Inferior parietal cortex (tissue), 1 donor: ENCODE measurements around the gene RMDN2.
"Not testable (repeated sequence)": the region's sequence is repeated elsewhere in the genome, so short reads cannot be mapped to it uniquely, and the experiment has no call there.

Source experiments
- DNase-seq: peaks from one replicate; pipeline ENCODE4 v3.0.0-alpha.2; 2016; ENCODE audit errors: extremely low spot score

Gene RMDN2

DNA sequence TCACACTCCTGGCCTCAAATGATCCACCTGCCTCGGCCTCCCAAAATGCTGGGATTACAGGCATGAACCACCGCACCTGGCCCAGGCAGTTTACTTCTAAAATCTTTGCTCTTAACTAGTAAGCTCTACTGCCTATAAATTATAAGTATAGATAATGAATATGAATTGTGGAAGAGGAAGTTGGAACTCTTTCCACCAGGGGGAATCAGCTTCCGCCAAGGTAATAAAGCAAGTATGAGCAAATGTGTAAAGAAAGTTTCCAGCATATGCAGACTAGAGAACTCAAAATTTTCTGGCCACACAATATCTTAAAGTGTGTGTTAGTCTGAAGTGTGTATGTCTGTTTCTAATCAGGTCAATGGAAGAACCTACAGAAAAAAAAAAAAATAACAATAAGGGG, 68.1 kb downstream of the RMDN2 start:
- no peak for DNase-seq

DNA sequence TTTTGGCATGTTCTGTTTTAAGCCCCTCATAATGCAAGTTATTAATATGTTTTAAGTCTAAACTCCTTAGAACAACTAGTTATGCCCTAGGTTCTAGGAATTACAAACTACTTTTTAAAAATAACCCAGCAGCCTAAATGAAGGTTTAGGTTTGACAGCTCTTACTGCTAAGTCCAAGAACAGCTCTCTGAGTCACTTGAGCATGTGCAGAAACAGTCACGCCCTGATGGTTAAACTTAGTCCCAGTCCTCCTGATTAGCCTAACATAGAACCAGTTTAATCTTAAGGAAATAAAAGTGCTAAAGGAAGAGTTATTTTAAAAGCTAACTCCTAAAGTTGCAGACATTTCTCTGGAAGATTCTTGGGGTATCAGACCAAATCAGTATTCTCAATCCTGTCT, 72.5 kb downstream of the RMDN2 start:
- no peak for DNase-seq

- no peak for DNase-seq
Observed at GRCh38 chr2:38000485-38001222, 75.6 kb downstream of the RMDN2 start.

DNA sequence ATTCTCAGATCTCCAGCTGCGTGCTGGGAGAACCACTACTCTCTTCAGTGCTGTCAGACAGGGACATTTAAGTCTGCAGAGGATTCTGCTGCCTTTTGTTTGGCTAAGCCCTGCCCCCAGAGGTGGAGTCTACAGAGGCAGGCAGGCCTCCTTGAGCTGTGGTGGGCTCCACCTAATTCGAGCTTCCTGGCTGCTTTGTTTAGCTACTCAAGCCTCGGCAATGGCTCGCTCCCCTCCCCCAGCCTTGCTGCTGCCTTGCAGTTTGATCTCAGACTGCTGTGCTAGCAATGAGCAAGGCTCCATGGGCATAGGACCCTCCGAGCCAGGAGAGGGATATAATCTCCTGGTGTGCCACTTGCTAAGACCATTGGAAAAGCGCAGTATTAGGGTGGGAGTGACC, 85.1 kb downstream of the RMDN2 start:
- DNase-seq, result not testable (repeated sequence)

DNA sequence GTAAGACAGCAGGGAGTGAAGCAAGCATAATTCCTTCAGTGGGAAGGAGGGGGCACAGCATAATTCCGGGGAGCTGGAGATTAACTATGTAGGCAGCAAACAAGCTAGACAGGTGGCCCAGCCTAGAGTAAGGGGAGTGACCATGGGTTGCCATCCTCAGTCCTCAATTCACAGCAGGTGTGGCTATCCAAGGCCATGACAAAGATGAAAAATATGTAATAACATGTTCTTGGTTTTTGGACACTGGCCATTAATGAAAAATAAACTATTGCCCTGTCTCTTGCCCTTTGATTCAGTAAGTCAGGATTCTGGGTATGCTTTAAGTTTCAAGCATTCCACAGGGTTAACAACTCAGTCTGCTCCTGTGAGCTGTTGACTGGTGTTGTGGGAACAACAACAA, 85.9 kb downstream of the RMDN2 start:
- no peak for DNase-seq

DNA sequence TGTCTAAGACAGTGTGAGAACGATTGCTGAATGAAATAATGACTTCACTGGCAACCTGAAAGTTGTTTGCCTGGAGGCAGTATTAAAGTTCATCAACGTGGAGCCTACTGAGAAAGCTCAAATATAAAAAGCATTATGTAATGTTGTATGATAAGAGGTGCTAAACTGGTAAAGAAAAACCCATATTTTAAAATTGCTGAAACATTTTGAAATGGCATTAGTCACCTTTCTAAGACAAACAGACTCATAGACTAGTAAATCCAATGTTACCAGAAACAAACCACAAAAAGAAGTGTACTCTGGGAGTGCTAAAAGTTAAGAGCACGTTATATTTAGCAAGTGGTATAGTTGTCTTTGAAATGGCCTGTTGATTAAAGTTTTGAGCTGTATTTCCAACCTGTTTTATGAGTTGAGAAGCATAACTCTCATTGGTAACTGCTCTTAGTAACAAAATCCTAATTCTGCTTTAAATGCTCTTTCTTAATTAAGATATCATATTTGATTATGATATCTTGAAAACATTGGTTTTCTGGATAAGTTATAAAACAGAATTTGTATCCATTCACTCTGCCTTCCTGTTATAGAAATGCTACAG, 88.2 kb downstream of the RMDN2 start:
- DNase-seq, result no peak

DNA sequence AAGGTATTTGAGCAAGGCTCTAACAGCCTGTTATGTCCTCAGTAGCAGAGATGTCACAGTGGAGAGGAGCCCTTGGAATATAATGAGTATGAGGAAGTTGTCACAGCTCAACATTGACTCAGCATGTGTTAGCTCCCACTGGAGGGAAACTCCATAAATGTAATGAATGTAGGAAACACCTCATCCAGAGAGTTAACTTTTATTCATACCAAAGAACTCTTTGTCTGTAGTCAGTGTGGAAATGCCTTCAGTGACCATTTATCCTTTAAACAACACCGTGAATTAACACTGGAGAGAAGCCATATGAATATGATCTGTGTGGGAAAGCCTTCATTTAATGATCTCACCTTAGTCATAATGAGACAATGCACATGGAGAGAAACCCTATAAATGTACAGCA, 91.1 kb downstream of the RMDN2 start:
- DNase-seq, result no peak

- DNase-seq, result no peak
Observed at GRCh38 chr2:38017836-38018235, 92.7 kb downstream of the RMDN2 start.

- DNase-seq, result not testable (repeated sequence)
Observed at GRCh38 chr2:38020359-38021069, 95.4 kb downstream of the RMDN2 start.

DNA sequence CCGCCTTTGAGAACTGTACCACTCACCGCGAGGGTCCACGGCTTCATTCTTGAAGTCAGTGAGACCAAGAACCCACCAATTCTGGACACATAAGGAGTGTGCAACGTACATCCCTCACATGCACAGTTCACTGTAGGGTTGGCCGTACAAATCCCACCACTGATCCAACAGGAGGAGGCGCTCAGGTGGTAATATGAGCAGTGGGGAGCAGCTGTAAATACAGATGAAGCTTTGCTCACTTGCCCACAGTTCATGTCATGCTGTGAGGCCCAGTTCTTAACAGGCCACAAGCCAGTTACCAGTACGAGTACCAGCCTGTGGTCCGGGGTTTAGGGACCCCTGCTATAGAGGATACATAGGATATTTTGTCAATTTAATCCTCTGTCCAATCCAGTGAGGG, 96.5 kb downstream of the RMDN2 start:
- no peak for DNase-seq

DNA sequence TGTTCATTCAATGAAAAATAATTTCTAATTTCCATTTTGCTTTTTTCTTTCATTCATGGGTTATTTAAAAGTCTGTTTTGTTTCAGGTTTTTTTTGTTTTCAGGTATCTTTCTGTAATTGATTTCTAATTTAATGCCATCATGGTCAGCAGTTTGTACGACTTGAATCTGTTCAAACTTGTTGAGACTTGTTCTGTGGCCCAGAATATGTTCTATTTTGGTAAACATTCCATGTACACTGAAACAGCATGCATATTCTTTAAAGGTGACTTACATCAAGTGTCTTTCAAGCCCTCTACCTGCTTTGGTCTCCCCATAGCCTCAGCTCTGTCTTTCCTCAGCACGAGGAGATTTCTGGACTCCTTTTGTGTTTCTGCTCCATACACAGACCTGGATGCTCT, 101.8 kb downstream of the RMDN2 start:
- no peak for DNase-seq

DNA sequence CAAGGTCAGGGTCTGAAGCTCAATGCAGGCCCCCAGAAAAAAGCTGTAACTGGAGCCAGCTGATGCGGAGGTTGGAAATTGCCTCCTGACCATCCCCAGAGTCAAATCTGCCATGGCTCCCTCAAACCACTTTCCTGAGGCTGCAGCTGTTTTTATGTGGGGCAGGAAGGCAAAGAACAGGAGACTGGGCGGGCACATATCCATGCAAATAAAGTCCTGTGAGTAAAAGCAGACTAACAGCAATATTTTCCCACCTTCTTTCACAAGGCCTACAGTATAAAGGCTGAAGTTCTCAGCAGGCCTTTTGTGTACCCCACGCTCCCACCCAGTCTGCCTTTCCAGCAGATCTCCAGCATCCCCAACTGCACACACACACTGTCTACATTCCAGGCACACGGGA, 103.7 kb downstream of the RMDN2 start:
- no peak for DNase-seq

DNA sequence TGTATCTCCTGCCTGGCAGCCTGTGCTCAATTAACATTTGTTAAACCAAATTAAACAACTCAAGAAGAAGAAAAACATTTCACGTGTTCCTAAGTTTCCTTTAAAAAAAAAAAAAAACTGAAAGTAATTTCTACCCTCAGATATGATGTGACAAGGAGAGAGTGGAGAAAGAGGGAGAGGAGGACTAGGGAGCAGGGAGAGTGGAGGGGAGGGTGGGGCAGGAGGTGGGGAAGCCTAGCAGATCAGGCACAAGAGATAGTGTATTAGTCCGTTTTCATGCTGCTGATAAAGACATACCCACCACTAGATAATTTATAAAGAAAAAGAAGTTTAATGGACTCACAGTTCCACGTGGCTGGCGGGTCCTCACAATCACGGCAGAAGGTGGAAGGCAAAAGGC, 104.4 kb downstream of the RMDN2 start:
- DNase-seq, result no peak

GRCh38 chr2:38030635-38031355, 105.7 kb downstream of the RMDN2 start:
- DNase-seq, result no peak

- DNase-seq, result no peak
Observed at GRCh38 chr2:38032946-38033345, 107.9 kb downstream of the RMDN2 start.

DNA sequence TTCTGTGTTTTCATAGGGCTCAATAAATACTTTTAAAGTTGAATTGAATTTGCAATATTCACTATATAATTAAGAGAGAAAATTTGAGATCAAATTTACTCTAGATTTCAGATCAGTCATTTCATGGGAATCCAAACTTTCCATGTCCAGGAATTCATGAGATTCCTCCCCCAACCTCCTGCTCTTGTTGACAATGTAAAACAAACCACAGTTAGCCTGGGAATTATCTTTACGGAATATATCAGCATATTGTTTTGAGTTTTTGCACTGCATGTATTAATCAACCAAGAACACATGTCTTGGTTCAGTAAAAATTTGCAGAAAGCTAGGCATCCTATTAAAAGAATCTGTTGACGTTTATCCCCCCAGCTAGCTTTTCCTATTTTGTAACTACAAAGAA, 108.6 kb downstream of the RMDN2 start:
- DNase-seq, result no peak

GRCh38 chr2:38035968-38036367, 110.9 kb downstream of the RMDN2 start:
- no peak for DNase-seq

DNA sequence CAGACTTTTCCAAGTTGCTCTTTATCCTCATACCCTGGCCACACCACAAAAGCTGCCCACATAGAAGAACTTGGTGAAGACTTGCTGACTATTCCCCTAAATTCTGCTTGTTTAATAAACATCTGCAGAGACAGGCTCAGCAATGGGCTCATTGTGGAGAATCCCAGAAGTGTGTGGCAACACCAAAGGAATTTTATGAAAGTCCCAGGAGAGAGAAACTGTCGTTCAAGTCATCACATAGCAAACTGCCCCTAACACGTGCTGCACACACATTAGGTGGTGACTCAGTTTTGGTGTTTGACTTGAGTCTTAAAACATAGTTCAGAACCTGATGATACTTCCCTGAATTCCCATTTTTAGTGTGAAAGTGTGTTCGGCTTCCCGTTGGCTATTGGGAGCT, 112.2 kb downstream of the RMDN2 start:
- DNase-seq, result no peak

- peak; percentile 46 for DNase-seq
Observed at GRCh38 chr2:38037757-38038621, 112.9 kb downstream of the RMDN2 start.

DNA sequence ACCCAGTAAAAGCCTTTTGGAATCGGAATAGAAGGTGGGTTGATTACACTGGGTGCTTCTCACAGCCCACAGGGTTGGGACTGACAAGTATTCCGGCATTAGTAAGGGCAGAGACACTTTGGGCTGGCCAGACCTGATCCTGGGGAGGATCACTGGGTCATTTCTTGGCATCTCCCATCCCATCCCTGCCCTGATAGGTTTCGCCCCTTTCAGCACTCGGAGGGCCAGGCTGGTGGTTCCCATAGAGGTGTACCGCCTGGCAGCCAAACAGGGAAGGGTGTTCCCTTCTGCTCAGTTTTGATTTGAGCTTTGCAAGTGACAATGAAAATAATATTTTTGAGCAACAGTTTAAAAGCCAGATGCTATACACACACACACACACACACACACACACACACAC, 113.6 kb downstream of the RMDN2 start:
- no peak for DNase-seq

DNA sequence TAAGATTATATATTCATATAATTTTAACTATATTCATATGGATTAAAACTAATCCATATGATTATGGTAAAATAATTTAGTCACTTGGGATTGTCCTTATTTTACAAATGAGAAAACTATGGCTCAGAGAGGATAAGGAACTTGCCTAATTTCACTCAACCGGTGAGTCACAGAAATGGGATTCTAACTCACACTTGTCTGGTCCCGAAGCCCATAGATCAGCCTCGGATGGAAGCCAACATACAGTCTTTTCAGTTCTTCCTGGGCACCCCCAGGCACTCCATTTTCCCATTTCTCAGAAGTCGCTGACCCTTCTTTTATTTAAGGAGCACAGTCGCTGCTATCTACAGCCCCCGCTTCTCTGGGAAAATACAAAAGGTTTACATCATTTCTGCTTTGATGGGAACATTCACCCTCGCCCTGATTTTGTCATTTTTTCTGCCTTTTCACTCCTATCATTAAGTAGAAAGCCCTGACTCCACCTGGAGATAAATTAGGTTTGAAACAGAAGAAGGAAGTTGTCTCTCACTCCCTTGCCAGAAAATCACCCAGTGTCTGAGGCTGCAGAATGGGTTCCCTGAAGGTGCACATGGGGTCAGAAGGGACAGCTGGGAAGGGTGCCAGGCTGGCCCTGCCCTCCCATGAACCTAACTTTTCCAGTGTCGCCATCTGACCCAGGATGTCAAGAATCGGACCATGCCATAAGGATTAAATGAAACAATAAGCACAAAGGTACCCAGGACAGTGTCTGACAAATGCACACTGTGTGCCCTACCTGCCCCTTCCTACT, 114.2 kb downstream of the RMDN2 start:
- DNase-seq, result no peak
